IPS DF 6.9 (cell line): ENCODE results near the gene PANX2.

Experiments
- DNase-seq: peaks from one replicate; pipeline ENCODE4 v3.0.0-alpha.2; 2013; ENCODE audit warnings: low read depth, low spot score
- H3K27ac ChIP-seq: one replicate; pipeline ENCODE4 v1.5.1; 2013; ENCODE audit warnings: low read length, control low read depth
- H3K27me3 ChIP-seq: 2 replicates; pipeline ENCODE4 v1.6.1; 2013; ENCODE audit warnings: mild to moderate bottlenecking, low read length; ENCODE audit not compliant: control insufficient read depth, insufficient read depth
- H3K36me3 ChIP-seq: 2 replicates; pipeline ENCODE4 v1.6.1; 2013; ENCODE audit warnings: low read length; ENCODE audit not compliant: control insufficient read depth, insufficient read depth
- H3K4me1 ChIP-seq: 2 replicates; pipeline ENCODE4 v1.6.1; 2013; ENCODE audit warnings: low read length; ENCODE audit not compliant: control insufficient read depth, insufficient read depth
- H3K4me3 ChIP-seq: 2 replicates; pipeline ENCODE4 v1.5.1; 2013; ENCODE audit warnings: mild to moderate bottlenecking, low read length
- H3K9me3 ChIP-seq: 2 replicates; pipeline ENCODE4 v1.6.1; 2013; ENCODE audit warnings: low read length, inconsistent platforms; ENCODE audit not compliant: control insufficient read depth, insufficient read depth
- WGBS: extraction: QIAGEN DNeasy Blood & Tissue Kit; methylation state at CpG from one replicate; pipeline ENCODE4 v1.1.7; 2013; ENCODE audit warnings: mixed read lengths, missing lambda C conversion rate; ENCODE audit not compliant: insufficient read length, insufficient coverage; 5-methylcytosine and 5-hydroxymethylcytosine counted together

Gene PANX2

GRCh38 chr22:50208939-50209892 lies 38.7 kb downstream of the PANX2 start:
- no peak for DNase-seq
- Histone ChIP-seq H3K27ac (no peak overlapping the region), H3K4me1 (no peaks in the 10 kb centered on the region; the same call in 1 of the 2 replicates), H3K9me3 (no peaks in the 10 kb centered on the region), H3K4me3 (no peak overlapping the region), H3K36me3 (peaks cover 17% of the 10 kb centered on the region), H3K27me3 (no peaks in the 10 kb centered on the region)
- whole genome bisulfite sequencing, result no CpG with 5 or more reads among the region's 31 CpGs

GRCh38 chr22:50209893-50210292 lies 39.4 kb downstream of the PANX2 start:
- Histone ChIP-seq H3K36me3 (peaks cover 17% of the 10 kb centered on the region), H3K4me3 (no peak overlapping the region), H3K9me3 (no peaks in the 10 kb centered on the region), H3K27ac (no peak overlapping the region), H3K27me3 (no peaks in the 10 kb centered on the region), H3K4me1 (no peaks in the 10 kb centered on the region; the same call in 1 of the 2 replicates)
- no peak for DNase-seq
- no CpG with 5 or more reads among the region's 20 CpGs for WGBS

GRCh38 chr22:50210378-50211139 lies 40.0 kb downstream of the PANX2 start:
- Histone ChIP-seq H3K9me3 (no peaks in the 10 kb centered on the region), H3K27ac (no peak overlapping the region), H3K4me3 (no peak overlapping the region), H3K4me1 (no peaks in the 10 kb centered on the region; the same call in 1 of the 2 replicates), H3K27me3 (no peaks in the 10 kb centered on the region), H3K36me3 (peaks cover 17% of the 10 kb centered on the region)
- no peak for DNase-seq
- no CpG with 5 or more reads among the region's 32 CpGs for WGBS

GRCh38 chr22:50211147-50211546 lies 40.6 kb downstream of the PANX2 start:
- Histone ChIP-seq H3K9me3 (no peaks in the 10 kb centered on the region), H3K27ac (no peak overlapping the region), H3K4me3 (no peak overlapping the region), H3K27me3 (no peaks in the 10 kb centered on the region), H3K4me1 (no peaks in the 10 kb centered on the region), H3K36me3 (peaks cover 17% of the 10 kb centered on the region)
- WGBS, result no CpG with 5 or more reads among the region's 14 CpGs
- DNase-seq, result no peak

- no CpG with 5 or more reads among the region's 9 CpGs for WGBS
- Histone ChIP-seq H3K27ac (no peak overlapping the region), H3K27me3 (no peaks in the 10 kb centered on the region), H3K4me3 (no peak overlapping the region), H3K36me3 (peaks cover 31% of the 10 kb centered on the region), H3K4me1 (no peaks in the 10 kb centered on the region), H3K9me3 (no peaks in the 10 kb centered on the region)
- no peak for DNase-seq
Observed at GRCh38 chr22:50213263-50213662, 42.7 kb downstream of the PANX2 start.

- Histone ChIP-seq H3K27ac (no peak overlapping the region), H3K36me3 (peaks cover 31% of the 10 kb centered on the region), H3K27me3 (no peaks in the 10 kb centered on the region)
Observed at GRCh38 chr22:50215297-50216054, 44.9 kb downstream of the PANX2 start.

GRCh38 chr22:50216055-50216683 lies 45.6 kb downstream of the PANX2 start:
- DNase-seq, result no peak
- H3K4me3 ChIP-seq, result no peak overlapping the region
- peaks cover 1% of the 10 kb centered on the region; the same call in 1 of the 2 replicates for H3K4me1 ChIP-seq
- H3K36me3 ChIP-seq, result peaks cover 33% of the 10 kb centered on the region
- WGBS, result no CpG with 5 or more reads among the region's 15 CpGs
- H3K9me3 ChIP-seq, result no peaks in the 10 kb centered on the region
- no peaks in the 10 kb centered on the region for H3K27me3 ChIP-seq
- H3K27ac ChIP-seq, result no peak overlapping the region

More at GRCh38 chr22:50215297-50216054, 44.9 kb downstream of the PANX2 start:
- H3K9me3 ChIP-seq, result no peaks in the 10 kb centered on the region
- no CpG with 5 or more reads among the region's 17 CpGs for whole genome bisulfite sequencing
- no peak for DNase-seq
- H3K4me3 ChIP-seq, result no peak overlapping the region
- peaks cover 1% of the 10 kb centered on the region; the same call in 1 of the 2 replicates for H3K4me1 ChIP-seq

GRCh38 chr22:50216684-50217520 lies 46.4 kb downstream of the PANX2 start:
- WGBS, result no CpG with 5 or more reads among the region's 57 CpGs
- Histone ChIP-seq H3K9me3 (no peaks in the 10 kb centered on the region), H3K4me1 (peaks cover 1% of the 10 kb centered on the region; the same call in 1 of the 2 replicates), H3K27me3 (no peaks in the 10 kb centered on the region), H3K4me3 (no peak overlapping the region), H3K27ac (no peak overlapping the region), H3K36me3 (peaks cover 37% of the 10 kb centered on the region)
- DNase-seq, result no peak

GRCh38 chr22:50217543-50218152 lies 47.1 kb downstream of the PANX2 start:
- Histone ChIP-seq H3K27me3 (no peaks in the 10 kb centered on the region), H3K9me3 (no peaks in the 10 kb centered on the region), H3K4me3 (no peak overlapping the region), H3K36me3 (peaks cover 34% of the 10 kb centered on the region), H3K4me1 (peaks cover 1% of the 10 kb centered on the region; the same call in 1 of the 2 replicates), H3K27ac (no peak overlapping the region)
- DNase-seq, result no peak
- WGBS, result no CpG with 5 or more reads among the region's 21 CpGs
